ENCODE measurements around the gene ARHGAP8. TPM values are rescaled to one million over a fixed set of nuclear protein-coding genes. Genes with fewer than 3 reads are reported as not detected.
A peak's percentile ranks its signal among the peaks of the same experiment; 100 is the strongest.
"Not testable (repeated sequence)": the region's sequence is repeated elsewhere in the genome, so short reads cannot be mapped to it uniquely, and the experiment has no call there.

ARHGAP8 gene
- polyA plus RNA-seq, 1 donor = 16.2 TPM

DNA sequence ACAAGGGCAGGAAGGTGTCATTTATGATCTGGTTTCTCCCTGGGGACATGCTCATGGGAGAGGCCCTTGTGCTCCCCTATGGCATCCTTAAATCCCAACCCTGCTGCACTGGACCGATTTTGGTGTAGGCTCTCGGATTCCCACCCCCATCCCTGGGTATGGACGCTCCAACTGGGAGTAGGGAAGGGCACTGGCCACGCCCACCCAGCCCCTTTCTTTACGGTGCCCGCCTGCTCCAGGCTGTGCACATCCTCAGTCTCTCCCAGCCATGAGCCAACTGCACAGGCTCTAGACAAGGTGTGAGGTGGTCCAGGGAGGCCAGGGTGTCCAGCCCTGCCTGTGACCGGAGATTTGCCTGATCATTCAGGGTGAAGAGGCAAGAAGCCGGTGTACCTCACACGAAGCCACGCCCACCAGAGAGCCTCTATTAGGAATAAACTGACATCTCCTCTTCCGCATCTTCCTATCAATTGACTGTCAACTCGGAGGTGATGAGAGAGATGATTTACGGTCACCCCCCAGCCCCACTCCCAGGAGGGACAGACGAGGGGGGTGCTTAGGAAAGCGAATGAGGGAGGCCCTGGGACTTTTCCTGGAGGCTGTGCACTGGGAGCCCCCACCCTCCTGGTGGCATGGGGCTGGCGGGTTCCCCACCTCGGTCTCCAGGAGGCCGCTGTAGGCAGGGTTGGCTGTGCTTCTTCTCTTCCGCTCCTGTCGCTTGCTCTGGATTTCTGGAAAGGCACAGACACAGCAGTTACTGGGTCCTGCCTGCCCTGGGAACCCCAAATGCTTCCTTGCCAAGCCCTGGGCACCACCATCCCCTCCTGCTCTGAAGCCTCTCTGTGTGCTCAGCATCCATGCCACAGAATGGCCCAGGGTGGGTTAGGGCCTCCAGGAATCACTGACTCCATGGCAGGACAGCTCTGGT lies 140.7 kb downstream of the ARHGAP8 start:
- no peak overlapping the region for H3K4me3 ChIP-seq (ENCODE audit: low read length)
- no peaks in the 10 kb centered on the region for H3K4me1 ChIP-seq (ENCODE audit: control insufficient read depth, insufficient read depth, low read length)
- no peak overlapping the region for H3K27ac ChIP-seq (ENCODE audit: low read length)
- H3K36me3 ChIP-seq (ENCODE audit: control insufficient read depth, insufficient read depth, low read length) = no peaks in the 10 kb centered on the region
- DNase-seq = no peak
- WGBS (ENCODE audit: insufficient coverage, low lambda C conversion rate) = no CpG with 5 or more reads among the region's 20 CpGs
- H3K9me3 ChIP-seq (ENCODE audit: control insufficient read depth, low read depth, low read length) = no peaks in the 10 kb centered on the region
- no peaks in the 10 kb centered on the region for H3K27me3 ChIP-seq (ENCODE audit: control insufficient read depth, insufficient read depth, low read length)

DNA sequence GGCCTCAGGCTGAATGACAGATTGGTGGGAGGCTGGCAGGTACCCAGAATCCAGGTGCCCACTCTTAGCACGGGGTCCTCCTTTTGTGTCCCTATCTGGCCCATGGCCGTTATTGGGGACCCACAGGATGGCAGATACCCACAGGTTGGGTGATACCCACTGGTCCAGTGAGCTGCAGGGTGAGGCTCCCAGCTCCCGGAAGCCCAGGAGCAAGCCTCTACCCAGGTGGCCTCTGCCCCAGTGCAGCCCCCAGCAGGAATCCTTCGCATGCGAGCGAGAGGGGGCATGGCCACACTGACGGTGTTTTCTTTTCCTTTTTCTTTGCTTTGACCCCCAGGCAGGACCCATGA lies 141.3 kb downstream of the ARHGAP8 start:
- no peaks in the 10 kb centered on the region for H3K4me1 ChIP-seq (ENCODE audit: control insufficient read depth, insufficient read depth, low read length)
- H3K27ac ChIP-seq (ENCODE audit: low read length) = no peak overlapping the region
- DNase-seq = peak in 1 of 2 donors; percentile 5
- H3K36me3 ChIP-seq (ENCODE audit: control insufficient read depth, insufficient read depth, low read length) = no peaks in the 10 kb centered on the region
- H3K9me3 ChIP-seq (ENCODE audit: control insufficient read depth, low read depth, low read length) = no peaks in the 10 kb centered on the region
- no peak overlapping the region for H3K4me3 ChIP-seq (ENCODE audit: low read length)
- WGBS (ENCODE audit: insufficient coverage, low lambda C conversion rate) = no CpG with 5 or more reads among the region's 7 CpGs
- H3K27me3 ChIP-seq (ENCODE audit: control insufficient read depth, insufficient read depth, low read length) = no peaks in the 10 kb centered on the region

GRCh38 chr22:44894321-44894720 lies 141.9 kb downstream of the ARHGAP8 start:
- Histone ChIP-seq H3K4me1 (ENCODE audit: control insufficient read depth, insufficient read depth, low read length) (no peaks in the 10 kb centered on the region), H3K36me3 (ENCODE audit: control insufficient read depth, insufficient read depth, low read length) (no peaks in the 10 kb centered on the region), H3K9me3 (ENCODE audit: control insufficient read depth, low read depth, low read length) (no peaks in the 10 kb centered on the region), H3K4me3 (ENCODE audit: low read length) (no peak overlapping the region), H3K27me3 (ENCODE audit: control insufficient read depth, insufficient read depth, low read length) (no peaks in the 10 kb centered on the region), H3K27ac (ENCODE audit: low read length) (no peak overlapping the region)
- no peak for DNase-seq
- no CpG with 5 or more reads among the region's 12 CpGs for WGBS (ENCODE audit: insufficient coverage, low lambda C conversion rate)

- H3K4me1 ChIP-seq (ENCODE audit: control insufficient read depth, insufficient read depth, low read length) = no peaks in the 10 kb centered on the region
- 40% methylated on average over 1 of the region's 14 CpGs for WGBS (ENCODE audit: insufficient coverage, low lambda C conversion rate)
- no peaks in the 10 kb centered on the region for H3K36me3 ChIP-seq (ENCODE audit: control insufficient read depth, insufficient read depth, low read length)
- no peaks in the 10 kb centered on the region for H3K9me3 ChIP-seq (ENCODE audit: control insufficient read depth, low read depth, low read length)
- H3K27me3 ChIP-seq (ENCODE audit: control insufficient read depth, insufficient read depth, low read length) = no peaks in the 10 kb centered on the region
- DNase-seq = no peak
- H3K27ac ChIP-seq (ENCODE audit: low read length) = no peak overlapping the region
- H3K4me3 ChIP-seq (ENCODE audit: low read length) = no peak overlapping the region
Measured at GRCh38 chr22:44894782-44895181, 142.4 kb downstream of the ARHGAP8 start.

DNA sequence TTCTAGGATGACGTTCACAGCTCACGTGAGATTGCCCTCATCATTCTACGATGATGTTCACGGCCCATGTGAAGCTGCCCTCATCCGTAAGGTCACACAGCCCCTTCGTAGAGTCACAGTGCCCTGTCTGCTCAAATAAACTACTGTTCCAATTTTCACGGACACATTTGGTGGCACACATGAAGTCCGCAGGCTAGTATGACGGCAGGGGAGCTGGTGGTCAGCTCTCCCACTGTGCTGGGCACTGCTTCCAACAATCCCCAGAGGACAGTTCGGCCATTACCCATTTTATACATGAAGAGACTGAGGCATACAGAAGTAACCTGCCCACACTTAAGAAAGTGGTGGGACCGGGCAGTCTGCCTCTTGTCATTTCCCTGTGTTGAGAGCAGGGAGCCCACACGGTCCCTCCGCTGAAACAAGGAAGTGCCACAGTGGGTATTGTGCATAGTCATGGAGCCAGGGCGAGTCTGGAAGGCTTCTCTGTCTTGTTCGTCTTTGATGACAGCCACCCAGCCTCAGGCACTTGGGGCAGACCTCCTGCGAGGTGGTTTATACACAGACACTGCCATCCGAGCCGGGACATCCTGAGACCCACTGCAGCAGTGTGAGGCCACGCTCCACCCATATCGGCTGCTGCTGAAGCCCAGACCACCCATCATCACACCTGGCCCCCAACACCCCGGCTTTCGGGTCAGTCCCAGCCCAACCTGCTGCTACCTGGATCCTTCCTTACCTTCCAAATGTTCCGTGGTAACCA lies 143.1 kb downstream of the ARHGAP8 start:
- no CpG with 5 or more reads among the region's 23 CpGs for WGBS (ENCODE audit: insufficient coverage, low lambda C conversion rate)
- Histone ChIP-seq H3K4me1 (ENCODE audit: control insufficient read depth, insufficient read depth, low read length) (no peaks in the 10 kb centered on the region), H3K27me3 (ENCODE audit: control insufficient read depth, insufficient read depth, low read length) (no peaks in the 10 kb centered on the region), H3K27ac (ENCODE audit: low read length) (no peak overlapping the region), H3K36me3 (ENCODE audit: control insufficient read depth, insufficient read depth, low read length) (no peaks in the 10 kb centered on the region), H3K4me3 (ENCODE audit: low read length) (no peak overlapping the region), H3K9me3 (ENCODE audit: control insufficient read depth, low read depth, low read length) (no peaks in the 10 kb centered on the region)
- DNase-seq = no peak

DNA sequence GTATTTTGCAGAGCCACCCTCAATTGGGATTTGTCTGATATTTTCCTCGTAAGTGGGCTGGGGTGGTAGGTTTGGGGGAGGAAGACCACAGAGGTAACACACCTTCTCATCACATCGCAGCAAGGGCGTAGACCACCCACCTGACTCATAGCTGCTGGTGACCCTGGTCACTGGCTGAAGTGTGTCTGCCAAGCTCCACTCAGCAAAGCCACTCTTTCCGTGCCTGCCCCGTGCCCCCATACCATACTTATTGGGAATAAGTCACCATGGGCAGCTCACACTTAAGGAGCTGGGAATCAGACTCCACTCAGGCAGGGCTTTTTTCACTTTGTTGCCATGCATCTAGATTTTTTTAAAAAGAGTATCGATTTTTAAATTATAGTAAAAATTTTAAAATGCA lies 145.9 kb downstream of the ARHGAP8 start:
- WGBS (ENCODE audit: insufficient coverage, low lambda C conversion rate) = 100% methylated on average over 2 of the region's 6 CpGs
- no peaks in the 10 kb centered on the region for H3K27me3 ChIP-seq (ENCODE audit: control insufficient read depth, insufficient read depth, low read length)
- no peaks in the 10 kb centered on the region for H3K4me1 ChIP-seq (ENCODE audit: control insufficient read depth, insufficient read depth, low read length)
- no peak overlapping the region for H3K4me3 ChIP-seq (ENCODE audit: low read length)
- no peak overlapping the region for H3K27ac ChIP-seq (ENCODE audit: low read length)
- H3K9me3 ChIP-seq (ENCODE audit: control insufficient read depth, low read depth, low read length) = peaks cover 8% of the 10 kb centered on the region
- no peak for DNase-seq
- no peaks in the 10 kb centered on the region for H3K36me3 ChIP-seq (ENCODE audit: control insufficient read depth, insufficient read depth, low read length)

DNA sequence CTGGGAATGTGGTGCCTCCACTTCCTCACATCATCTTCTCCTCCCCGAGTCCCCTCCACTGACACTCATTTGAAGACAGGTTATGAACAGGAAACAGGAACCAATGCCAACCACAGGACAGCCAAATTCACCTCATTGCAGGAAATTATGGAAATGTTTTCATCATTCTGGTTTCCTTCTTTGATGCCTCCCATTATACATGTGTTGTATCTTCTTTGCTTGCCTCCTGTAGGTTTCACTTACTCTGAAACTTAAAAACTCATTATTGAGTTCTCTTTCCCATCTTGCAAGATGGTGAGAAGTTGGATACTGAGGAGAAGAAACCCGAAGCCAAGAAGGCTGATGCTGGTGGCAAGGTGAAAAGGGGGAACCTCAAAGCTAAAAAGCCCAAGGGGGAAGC lies 148.9 kb downstream of the ARHGAP8 start:
- Histone ChIP-seq H3K4me3 (ENCODE audit: low read length) (no peak overlapping the region), H3K4me1 (ENCODE audit: control insufficient read depth, insufficient read depth, low read length) (no peaks in the 10 kb centered on the region), H3K36me3 (ENCODE audit: control insufficient read depth, insufficient read depth, low read length) (no peaks in the 10 kb centered on the region), H3K27me3 (ENCODE audit: control insufficient read depth, insufficient read depth, low read length) (no peaks in the 10 kb centered on the region), H3K9me3 (ENCODE audit: control insufficient read depth, low read depth, low read length) (peaks cover 8% of the 10 kb centered on the region), H3K27ac (ENCODE audit: low read length) (no peak overlapping the region)
- DNase-seq = peak in 1 of 2 donors; percentile 7
- WGBS (ENCODE audit: insufficient coverage, low lambda C conversion rate) = no CpG with 5 or more reads among the region's 2 CpGs

GRCh38 chr22:44903164-44903563 lies 150.8 kb downstream of the ARHGAP8 start:
- not testable (repeated sequence) for H3K27me3 ChIP-seq (ENCODE audit: control insufficient read depth, insufficient read depth, low read length); H3K4me1 ChIP-seq (ENCODE audit: control insufficient read depth, insufficient read depth, low read length); H3K9me3 ChIP-seq (ENCODE audit: control insufficient read depth, low read depth, low read length); DNase-seq; H3K4me3 ChIP-seq (ENCODE audit: low read length); H3K27ac ChIP-seq (ENCODE audit: low read length); H3K36me3 ChIP-seq (ENCODE audit: control insufficient read depth, insufficient read depth, low read length)
- WGBS (ENCODE audit: insufficient coverage, low lambda C conversion rate) = no CpG with 5 or more reads among the region's 2 CpGs

DNA sequence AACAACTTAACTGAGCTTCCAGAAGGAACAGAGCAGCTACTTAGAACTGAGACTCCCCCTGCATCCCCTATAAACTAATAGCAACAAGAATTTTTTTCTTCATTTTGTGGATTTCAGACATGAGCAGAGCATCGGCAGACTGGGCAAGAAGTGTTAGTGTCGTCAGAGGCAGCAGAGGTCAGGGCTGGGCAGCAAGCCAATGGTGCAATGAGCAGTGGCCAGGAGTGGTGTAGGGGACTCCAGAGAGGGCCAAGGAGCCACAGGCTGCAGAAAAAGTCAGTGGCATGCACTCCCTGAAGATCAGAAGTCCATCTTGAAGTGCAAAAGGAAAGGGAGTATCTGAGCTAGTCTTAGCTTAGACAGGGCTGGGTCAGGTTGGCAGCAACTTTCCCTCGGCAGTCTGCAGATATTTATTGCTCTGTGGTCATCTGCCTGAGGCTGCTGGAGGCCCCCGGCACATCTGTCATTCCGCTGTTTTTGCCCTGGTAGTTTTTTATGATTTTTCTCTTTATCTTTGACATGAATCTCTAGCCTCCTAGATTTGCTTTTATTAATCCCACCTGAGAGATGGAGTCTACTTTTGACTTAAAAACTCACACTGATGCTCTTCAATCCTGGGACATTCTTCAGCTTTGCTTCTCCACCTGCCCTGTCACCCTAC lies 152.2 kb downstream of the ARHGAP8 start:
- H3K9me3 ChIP-seq (ENCODE audit: control insufficient read depth, low read depth, low read length); H3K4me1 ChIP-seq (ENCODE audit: control insufficient read depth, insufficient read depth, low read length); H3K27ac ChIP-seq (ENCODE audit: low read length); H3K4me3 ChIP-seq (ENCODE audit: low read length); H3K27me3 ChIP-seq (ENCODE audit: control insufficient read depth, insufficient read depth, low read length); DNase-seq; H3K36me3 ChIP-seq (ENCODE audit: control insufficient read depth, insufficient read depth, low read length): not testable (repeated sequence)
- no CpG with 5 or more reads among the region's 5 CpGs for WGBS (ENCODE audit: insufficient coverage, low lambda C conversion rate)

DNA sequence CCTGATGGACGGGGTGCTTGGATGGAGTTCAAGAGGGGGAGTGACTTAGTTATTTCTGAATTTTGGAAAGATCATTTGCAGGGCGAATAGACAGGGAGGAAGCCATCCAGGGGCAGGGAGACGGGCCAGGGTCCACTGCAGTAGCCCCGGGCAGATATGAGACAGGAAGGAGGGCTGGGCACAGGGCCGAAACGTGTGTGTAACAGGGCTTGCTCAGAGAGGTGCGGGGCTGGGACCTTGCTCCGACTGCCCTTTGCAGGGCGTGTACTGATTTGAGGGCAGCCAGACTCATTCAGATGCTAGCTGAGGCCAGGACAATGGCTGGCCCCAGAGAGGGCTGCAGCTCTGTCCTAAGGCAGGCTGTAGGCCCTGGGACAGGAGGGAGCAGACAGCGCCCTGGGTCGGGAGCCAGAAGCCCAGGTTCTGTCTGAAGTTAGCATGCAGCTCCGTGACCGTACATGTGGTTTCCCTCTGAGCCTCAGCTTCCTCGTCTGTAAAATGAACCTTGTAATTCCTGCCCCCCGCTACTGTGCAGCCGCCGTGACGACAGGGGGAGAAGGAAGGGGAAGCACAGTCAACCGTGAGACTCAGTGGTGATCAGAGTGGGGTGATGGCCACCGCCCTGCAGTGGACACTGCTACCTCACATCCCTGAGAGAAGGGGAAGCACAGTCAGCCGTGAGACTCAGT lies 154.0 kb downstream of the ARHGAP8 start:
- Histone ChIP-seq H3K27ac (ENCODE audit: low read length) (no peak overlapping the region), H3K9me3 (ENCODE audit: control insufficient read depth, low read depth, low read length) (peaks cover 3% of the 10 kb centered on the region), H3K36me3 (ENCODE audit: control insufficient read depth, insufficient read depth, low read length) (no peaks in the 10 kb centered on the region), H3K27me3 (ENCODE audit: control insufficient read depth, insufficient read depth, low read length) (no peaks in the 10 kb centered on the region), H3K4me3 (ENCODE audit: low read length) (no peak overlapping the region), H3K4me1 (ENCODE audit: control insufficient read depth, insufficient read depth, low read length) (no peaks in the 10 kb centered on the region)
- WGBS (ENCODE audit: insufficient coverage, low lambda C conversion rate) = 100% methylated on average over 1 of the region's 21 CpGs
- no peak for DNase-seq

All from large intestine (tissue), 3 donors.